HG02759 (cell line): ENCODE results near the gene PIGL.
A peak's percentile ranks its signal among the peaks of the same experiment; 100 is the strongest.
"Not testable (repeated sequence)": the region's sequence is repeated elsewhere in the genome, so short reads cannot be mapped to it uniquely, and the experiment has no call there.

Experiments used
- ATAC-seq: cut with Tn5 transposase; IDR thresholded peaks from one replicate; pipeline ENCODE4 v1.9.1; 2021; ENCODE audit warnings: mild to moderate bottlenecking, moderate library complexity; ENCODE audit not compliant: unreplicated experiment

Gene PIGL

GRCh38 chr17:16217002-16217635 is at the start of gene PIGL:
TSS of gene PIGL (plus strand) at chr17:16217210. CDS start at chr17:16217227, 17 bp downstream.
- ATAC-seq, result peak; percentile 42

- no peak for ATAC-seq
These were observed 45.4 kb upstream of the PIGL start for GRCh38 chr17:16171613-16172012.

GRCh38 chr17:16178836-16179235 is 38.2 kb upstream of the PIGL start:
- no peak for ATAC-seq

- ATAC-seq, result no peak
These were observed 35.4 kb upstream of the PIGL start for GRCh38 chr17:16181581-16181980.

- no peak for ATAC-seq
These were observed 29.4 kb upstream of the PIGL start for GRCh38 chr17:16187642-16188041.

GRCh38 chr17:16189791-16190348 is 27.1 kb upstream of the PIGL start:
- no peak for ATAC-seq

GRCh38 chr17:16190703-16191360 is 26.2 kb upstream of the PIGL start:
- no peak for ATAC-seq

- no peak for ATAC-seq
These were observed 25.4 kb upstream of the PIGL start for GRCh38 chr17:16191604-16192003.

- not testable (repeated sequence) for ATAC-seq
These were observed 22.6 kb upstream of the PIGL start for GRCh38 chr17:16194307-16194835.

- ATAC-seq, result no peak
These were observed 19.7 kb upstream of the PIGL start for GRCh38 chr17:16197276-16197675.

- no peak for ATAC-seq
These were observed 17.9 kb upstream of the PIGL start for GRCh38 chr17:16199093-16199492.

GRCh38 chr17:16201693-16202131 is 15.3 kb upstream of the PIGL start:
- ATAC-seq, result not testable (repeated sequence)

- not testable (repeated sequence) for ATAC-seq
These were observed 14.2 kb upstream of the PIGL start for GRCh38 chr17:16202554-16203500.

GRCh38 chr17:16204763-16205162 is 12.2 kb upstream of the PIGL start:
- not testable (repeated sequence) for ATAC-seq

- ATAC-seq, result no peak
These were observed 5.4 kb upstream of the PIGL start for GRCh38 chr17:16211590-16211989.

- ATAC-seq, result no peak
These were observed 4.2 kb upstream of the PIGL start for GRCh38 chr17:16212793-16213192.

GRCh38 chr17:16214190-16215001 is 2.6 kb upstream of the PIGL start:
- ATAC-seq, result no peak

GRCh38 chr17:16215002-16215272 is 2.1 kb upstream of the PIGL start:
- ATAC-seq, result peak; percentile 40

- ATAC-seq, result peak; percentile 77
These were observed 1.6 kb upstream of the PIGL start, which contains the start of gene NCOR1 for GRCh38 chr17:16215273-16215964. TSS of gene NCOR1 (minus strand) at chr17:16215534. CDS start at chr17:16194569, 20,965 bp downstream.

GRCh38 chr17:16215965-16216316 is 1.1 kb upstream of the PIGL start:
- ATAC-seq, result peak; percentile 6
